Stimulated activated CD8-positive, alpha-beta memory T cell treated with anti-CD3 and anti-CD28 coated beads, Interleukin-12 subunit alpha, Interleukin-12 subunit beta, amount 100 ng/mL, for 24 hours (primary cell): ENCODE results near the gene TRNT1.

Experiments
- DNase-seq: peaks from one replicate; pipeline ENCODE4 v3.0.0-alpha.2; 2020; ENCODE audit errors: extremely low read depth

Gene TRNT1

DNA sequence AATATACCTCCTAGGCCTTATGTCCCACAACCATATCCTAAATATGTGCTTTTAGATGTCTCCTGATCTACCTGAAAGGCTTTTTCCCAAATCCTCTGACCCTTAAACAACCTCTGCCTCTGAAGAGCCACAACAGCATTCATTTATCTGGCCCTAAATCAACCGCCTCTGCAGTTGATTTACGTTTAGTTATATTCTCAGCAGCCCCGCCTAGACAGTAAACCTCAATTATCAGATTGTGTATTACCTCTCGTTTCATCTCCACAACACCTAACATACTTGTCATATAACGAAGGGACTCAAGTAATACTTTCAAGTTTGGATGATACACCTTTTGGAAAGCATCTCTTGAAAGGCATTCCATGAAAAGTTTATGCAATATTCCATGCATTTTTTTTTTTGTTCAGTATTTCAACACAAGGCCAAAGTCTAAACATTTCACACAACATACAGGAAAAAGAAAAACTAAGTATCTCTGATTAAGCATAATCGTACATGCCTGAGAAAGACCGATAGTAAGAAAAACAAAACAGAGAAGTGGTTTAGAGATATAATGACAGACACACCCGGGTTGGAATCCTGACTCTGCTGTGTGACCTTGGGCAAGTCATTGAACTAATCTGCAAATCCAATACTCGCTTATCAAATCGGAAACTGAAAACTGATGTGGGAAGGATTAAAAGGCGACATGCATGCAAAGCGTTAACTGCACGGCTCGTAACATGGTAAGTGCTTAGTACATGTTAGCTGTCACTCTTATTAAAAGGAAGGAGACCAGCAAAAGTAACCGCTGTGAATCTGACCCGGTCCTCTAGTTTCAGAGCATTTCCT, 52.0 kb downstream of the TRNT1 start:
- no peak for DNase-seq

DNA sequence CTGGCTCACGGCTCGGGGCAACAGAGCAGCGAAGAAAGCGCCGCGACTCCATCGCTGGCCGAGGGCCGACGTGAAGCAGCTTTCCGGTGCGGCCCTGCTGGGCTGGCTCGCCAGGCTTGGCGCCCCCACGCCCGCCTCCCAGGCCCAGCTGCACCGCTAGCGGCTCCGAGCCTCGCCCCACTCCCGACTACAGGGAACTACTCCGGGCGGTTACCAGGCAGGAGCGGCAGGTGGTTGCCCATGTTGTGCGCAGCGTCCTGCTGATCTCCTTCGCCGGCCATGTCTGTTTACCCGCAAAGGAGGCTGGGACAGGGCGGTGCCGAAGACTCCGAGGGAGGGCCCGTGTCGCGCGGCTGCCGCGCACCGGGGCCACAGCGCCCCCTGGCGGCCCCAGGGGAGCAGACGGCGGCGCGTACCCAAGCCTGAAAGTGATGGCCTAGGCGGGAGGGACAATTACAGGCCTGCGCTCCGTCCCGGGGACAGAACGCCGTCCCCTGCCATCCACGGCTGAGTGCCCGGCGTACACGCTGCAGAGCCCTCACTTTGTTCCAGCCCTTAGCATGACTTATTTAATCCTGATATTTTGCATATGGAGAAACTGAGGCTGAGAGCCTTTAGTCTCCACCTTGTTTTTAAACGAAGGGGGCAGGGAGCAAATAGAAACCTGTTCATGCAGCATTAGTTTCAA, 52.8 kb downstream of the TRNT1 start, which contains the start of gene CRBN:
Gene CRBN (minus strand): TSS at position 285 of the 688 bp plus-strand sequence. CDS start 4 bp downstream, at position 281.
- DNase-seq, result peak; percentile 66

DNA sequence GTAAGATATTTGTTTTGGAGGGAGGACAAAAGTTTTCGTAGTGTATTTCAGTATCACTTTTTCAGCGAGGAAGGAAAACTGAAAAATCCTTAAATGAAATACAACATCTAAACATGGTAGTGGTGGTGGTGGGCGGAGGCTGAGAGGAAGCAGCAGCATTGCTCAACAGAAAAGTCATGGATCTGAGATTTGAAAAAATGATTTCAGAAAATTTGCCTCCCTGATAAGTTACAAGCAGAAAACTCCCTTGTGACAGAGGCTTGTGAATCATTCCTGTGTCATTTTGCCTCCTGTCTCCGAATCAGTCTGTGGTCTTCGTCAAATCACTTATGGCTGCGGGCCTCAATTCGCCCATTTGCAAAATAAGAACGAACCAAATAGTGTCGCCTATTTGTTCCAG, 53.7 kb downstream of the TRNT1 start:
- DNase-seq, result no peak

DNA sequence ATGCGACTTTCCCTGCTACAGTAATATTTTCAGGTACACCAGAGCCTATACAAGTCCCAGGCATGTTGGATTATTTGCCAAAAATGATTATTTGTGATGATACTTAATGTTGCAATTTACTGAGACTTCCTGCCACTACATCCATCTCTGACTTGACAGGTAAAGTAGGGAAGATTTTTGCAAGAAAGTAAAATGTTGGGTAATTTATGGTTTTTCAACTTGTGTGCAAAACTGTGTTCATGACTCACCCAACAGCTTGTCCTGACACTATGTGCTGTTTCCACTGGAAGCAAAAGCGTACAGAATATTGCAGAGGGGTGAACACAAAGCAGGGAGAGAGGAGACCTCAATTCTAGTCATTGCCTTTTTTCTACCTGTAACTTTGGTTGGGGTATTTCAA, 58.1 kb downstream of the TRNT1 start:
- no peak for DNase-seq

DNA sequence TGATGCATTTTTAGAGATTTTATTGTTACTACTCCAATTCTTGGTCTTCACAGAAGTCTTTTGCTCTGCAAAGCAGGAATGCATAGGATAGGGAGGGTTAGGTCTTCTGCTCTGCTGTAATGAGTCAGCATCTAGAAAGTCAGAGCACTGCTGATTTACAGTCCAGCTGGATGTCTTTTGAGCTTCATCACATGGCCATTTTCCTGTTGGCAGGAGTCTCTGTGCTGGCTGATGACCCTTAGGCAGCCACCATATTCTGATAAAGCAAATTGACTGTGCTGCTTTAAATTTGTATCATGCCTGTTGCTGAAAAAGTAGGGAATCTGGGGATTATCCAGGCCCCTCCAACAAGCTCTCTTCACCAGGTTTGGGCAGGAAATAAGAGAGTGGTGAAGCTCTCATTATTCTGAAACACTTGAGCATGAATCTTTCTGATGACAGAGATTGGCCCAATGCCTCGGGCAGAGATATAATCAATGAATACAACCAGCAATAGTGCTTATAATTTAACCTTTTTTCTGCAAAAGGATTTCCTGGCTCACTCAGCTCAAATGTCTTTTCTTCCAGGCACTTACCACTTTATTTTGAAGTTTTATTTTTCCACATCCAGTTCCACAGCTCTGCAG, 62.5 kb downstream of the TRNT1 start:
- DNase-seq, result no peak

DNA sequence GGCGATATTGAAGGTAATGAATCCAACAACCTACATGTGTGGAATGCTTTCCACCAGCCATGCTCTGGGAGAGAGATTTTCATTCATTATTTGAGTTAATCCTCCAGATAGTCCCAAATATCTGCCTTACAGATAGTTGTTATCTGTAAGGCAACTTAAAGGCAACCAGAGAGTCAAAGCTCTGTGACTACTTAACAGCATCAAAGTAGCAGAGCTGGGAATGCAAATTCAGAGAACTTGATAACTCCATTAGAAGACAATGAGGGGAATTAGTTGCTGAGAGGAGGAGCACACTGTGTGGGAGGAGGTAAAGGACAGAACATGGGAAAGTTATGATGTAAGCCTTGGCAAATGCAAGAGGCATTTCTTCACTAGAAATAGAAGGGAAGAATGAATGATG, 63.2 kb downstream of the TRNT1 start:
- DNase-seq, result no peak

DNA sequence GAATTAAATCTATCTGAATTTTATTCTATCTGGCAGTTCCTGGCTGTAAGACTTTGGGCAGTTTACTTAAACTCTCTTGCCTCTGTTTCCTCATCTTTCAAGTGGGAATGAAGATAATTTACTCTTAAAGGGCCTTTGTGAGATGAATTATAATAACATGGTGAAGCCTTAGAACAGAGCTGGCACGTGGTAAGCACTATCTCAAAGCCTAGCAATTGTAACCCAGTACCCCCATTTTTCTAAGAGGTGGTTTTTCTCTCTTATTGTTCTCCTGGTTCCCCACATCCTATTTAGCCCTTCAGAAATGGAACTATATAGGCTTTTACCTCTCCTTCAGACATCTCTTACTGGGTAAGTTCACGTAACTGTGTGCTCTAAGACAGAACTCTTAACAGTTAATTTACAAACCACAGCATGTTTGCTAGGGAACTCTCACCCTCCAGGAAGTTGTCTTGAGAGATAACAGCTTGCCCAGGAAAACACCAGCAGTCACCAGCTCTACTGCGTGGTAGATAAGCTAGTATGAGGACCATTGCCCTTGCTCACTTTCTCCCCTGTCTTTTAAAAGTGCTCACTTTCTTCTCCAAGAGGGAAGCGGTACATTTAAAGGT, 65.0 kb downstream of the TRNT1 start:
- no peak for DNase-seq

DNA sequence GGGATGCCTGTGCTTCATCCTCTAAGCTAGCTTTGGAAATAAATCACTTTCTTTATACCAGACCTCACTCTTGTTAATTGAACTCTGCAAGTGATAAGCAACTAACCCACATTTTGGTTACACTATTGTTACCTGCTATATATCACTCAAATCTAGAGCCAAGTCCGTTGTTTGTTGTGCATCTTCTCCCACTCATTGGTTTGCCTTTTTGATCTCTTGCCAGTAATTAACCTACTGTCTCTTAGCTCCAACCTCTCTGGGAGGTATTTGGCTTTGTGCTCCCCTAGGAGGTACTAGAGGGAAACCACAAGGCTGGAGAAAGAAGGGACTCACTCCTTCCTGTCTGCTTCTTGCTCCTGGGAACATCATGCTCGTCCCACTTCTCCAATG, 65.5 kb downstream of the TRNT1 start:
- DNase-seq, result no peak

DNA sequence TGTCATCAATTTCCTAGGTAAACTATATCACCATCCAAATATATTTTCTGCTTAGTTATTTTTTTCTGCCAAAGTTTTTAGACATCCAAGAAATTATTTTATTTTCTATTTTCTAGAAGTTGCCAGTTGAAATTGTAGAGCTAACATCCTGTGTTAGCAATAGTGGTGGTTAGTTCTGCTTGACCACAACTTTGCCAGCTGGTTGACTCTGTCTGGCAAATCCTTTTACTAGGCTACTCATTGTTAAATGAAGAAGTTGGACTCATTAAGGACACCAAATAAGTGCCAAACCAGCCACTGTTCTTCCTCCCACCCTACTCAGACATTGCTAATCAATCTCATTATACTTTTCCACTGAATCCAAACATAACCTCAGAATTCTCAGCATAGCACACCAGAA, 68.1 kb downstream of the TRNT1 start:
- no peak for DNase-seq

DNA sequence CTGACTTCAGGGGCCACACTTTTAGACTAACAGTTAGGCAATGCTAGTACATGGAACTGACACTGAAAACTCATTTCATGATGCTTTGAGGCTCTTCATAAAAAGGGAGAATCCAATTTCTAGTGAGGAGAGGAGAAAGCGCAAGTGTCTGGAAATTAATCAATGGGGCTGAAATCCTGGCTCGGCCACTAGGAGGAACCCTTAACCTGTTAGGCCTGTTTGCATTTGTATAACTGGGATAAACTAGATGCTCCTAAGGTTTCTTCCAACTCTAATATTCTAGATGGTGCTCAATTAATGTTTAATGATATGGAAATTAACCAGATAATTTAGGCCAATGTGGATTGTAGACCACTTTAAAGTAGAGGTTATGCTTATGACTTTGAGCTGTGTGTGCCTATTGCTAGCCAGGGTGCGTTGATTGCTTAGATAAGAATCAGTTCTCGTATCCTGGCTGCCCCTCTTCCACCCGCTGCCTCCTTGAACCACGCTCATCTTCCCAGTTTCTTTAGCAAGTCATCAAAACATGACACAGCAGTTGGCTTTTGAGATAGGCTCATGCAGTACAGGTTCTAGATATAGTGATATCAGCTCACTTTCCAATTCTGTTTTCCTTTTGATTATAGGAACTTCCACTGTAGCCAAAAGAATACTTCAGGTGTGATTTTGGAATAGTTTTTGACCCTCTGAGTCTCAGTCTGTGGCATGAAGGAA, 69.6 kb downstream of the TRNT1 start:
- no peak for DNase-seq
